HG02852 (cell line): Measurements from ENCODE around the gene GUCY1A1.
A peak's percentile ranks its signal among the peaks of the same experiment; 100 is the strongest.

ENCODE experiments used
- ATAC-seq: cut with Tn5 transposase; IDR thresholded peaks from one replicate; pipeline ENCODE4 v1.9.1; 2021; ENCODE audit warnings: mild to moderate bottlenecking, moderate library complexity; ENCODE audit not compliant: unreplicated experiment

GUCY1A1 gene

GRCh38 chr4:155734065-155734464, 67.4 kb downstream of the GUCY1A1 start:
- no peak for ATAC-seq

DNA sequence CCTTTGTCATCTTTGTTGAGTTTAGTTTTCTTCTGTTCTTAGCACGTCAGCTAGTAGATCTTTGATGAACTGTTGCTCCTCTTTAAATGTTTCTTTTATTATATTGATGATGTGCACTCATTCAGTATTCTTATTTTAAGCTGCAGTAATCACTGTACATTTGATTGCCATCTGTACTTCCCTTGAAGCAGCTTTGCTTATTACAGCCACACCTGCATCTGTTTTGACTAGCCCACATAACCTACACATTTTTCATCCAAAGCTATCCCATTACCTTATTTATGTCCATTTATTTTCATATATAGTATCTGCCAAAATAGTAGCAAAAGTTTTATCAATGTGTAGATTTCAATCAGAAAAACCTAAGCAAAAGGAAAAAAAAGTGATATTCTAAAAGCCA, 68.3 kb downstream of the GUCY1A1 start:
- ATAC-seq, result no peak

- ATAC-seq, result no peak
Measured at GRCh38 chr4:155735496-155735895, 68.8 kb downstream of the GUCY1A1 start.

GRCh38 chr4:155738548-155738947, 71.9 kb downstream of the GUCY1A1 start:
- no peak for ATAC-seq

GRCh38 chr4:155741546-155741945, 74.9 kb downstream of the GUCY1A1 start:
- ATAC-seq, result no peak

DNA sequence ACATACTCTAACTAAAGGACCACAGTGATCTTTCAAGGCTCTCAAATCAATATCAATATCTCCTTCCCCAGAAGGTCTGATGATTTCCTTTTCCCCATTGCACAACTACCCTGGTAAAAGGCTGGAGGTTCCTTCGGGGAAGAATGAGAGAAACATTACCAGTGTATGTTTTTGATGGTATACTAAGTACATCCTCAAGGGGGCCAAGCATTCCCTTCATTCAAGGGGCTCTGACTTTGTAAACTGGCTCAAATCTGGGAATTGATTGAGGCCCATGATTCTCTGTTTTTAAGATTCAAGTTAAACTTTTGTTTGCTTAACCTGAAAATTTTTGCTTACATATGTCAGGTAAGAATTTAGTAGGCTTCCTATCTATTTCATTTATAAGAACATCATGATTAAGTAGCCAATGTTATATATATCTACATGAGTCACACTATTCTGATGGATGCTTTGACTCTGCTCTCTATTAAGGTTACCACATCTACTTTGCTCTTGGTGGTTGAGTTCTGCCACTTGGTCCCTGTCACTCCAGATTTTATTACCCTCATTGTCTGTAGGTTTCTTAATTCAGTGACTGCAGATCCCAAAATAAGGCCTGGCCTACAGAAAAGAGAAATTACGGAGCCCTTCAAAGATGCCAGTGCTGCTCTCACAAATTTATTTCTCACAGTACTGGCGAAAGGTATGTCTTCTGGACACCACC, 75.8 kb downstream of the GUCY1A1 start:
- no peak for ATAC-seq

DNA sequence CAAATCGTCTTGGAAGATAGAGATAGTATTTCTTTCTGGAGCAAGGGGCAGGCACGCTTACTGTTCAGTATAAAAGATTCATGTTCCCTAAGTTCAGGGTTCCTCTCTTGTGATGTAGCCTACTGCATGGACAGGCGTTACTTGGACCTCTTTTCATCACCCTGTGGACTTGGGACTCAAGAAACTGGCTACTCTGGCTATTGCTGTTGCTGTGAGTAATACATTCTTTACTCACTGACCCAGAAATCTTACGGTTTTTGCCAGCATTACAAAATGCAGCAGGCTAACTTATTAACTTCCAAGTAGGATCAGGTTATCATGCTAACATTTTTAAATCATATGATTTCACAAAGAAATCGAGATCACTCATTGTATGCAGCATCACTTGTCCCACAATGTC, 79.3 kb downstream of the GUCY1A1 start:
- no peak for ATAC-seq

GRCh38 chr4:155748039-155748438, 81.4 kb downstream of the GUCY1A1 start:
- ATAC-seq, result no peak

DNA sequence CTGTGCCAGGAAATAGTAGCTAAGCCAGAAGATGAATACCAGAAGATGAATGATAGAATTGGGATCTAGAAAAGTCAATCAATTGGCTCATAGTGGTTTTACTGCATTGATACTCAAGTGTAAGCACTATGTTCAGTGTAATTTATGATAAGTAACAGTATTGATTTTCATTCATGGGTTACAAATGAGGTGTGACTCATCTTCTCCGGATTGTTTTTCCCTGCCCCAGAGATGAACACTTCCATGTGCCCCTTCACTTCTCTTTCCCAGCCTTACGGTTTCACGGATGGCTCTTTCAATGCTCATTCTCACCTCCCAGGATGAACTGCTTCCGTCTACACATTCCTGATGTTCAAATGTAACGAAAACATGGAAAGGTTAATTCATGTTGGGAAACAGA, 82.4 kb downstream of the GUCY1A1 start:
- ATAC-seq, result no peak

GRCh38 chr4:155751569-155751968, 84.9 kb downstream of the GUCY1A1 start:
- ATAC-seq, result no peak

- no peak for ATAC-seq
Measured at GRCh38 chr4:155757745-155758265, 91.2 kb downstream of the GUCY1A1 start.

GRCh38 chr4:155758481-155759371, 92.1 kb downstream of the GUCY1A1 start, which contains the start of gene GUCY1B1:
Gene GUCY1B1, plus strand, starts transcription at chr4:155759021. Its CDS starts 120 bp downstream, at chr4:155759141.
- ATAC-seq, result peak; percentile 96

- ATAC-seq, result no peak
Measured at GRCh38 chr4:155759372-155760252, 93.0 kb downstream of the GUCY1A1 start.

DNA sequence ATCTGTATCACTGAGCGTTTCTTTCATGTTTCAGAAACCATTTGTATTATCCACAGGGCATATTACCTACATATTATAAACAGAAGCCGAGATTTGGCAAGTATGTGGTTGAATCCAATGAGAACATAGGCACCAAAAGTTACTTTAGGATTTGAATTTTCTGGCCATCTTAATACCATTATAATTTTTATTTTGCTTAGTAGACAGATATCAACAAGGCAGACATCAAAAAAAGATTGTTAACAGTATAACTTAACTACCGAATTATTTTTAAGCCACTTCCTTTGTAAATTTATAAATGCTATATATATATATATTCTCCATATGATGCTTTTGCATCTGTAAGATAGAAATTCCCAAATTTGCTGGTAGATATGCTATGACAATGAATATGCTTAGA, 94.4 kb downstream of the GUCY1A1 start:
- no peak for ATAC-seq

DNA sequence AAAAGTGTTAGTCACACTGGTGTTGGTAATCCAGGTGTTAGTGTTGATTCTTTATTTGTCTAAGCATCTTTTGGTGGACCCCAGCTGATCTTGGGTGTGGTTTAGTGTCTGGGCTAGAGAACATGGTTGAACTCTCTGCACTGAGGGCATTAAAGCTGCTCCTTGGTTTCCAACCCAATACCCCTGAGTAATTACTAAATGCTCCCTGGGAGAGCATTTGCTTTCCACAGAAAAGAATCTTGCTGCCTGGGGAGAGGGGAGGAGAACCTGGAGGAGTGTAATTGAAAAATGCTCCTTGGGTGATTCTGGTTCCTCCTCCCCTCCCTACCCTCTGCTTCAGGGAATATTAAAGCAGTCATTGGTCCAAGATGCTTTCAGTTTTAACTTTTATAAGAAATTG, 95.3 kb downstream of the GUCY1A1 start:
- ATAC-seq, result no peak

GRCh38 chr4:155762334-155762733, 95.7 kb downstream of the GUCY1A1 start:
- ATAC-seq, result no peak

GRCh38 chr4:155763551-155763950, 96.9 kb downstream of the GUCY1A1 start:
- no peak for ATAC-seq

DNA sequence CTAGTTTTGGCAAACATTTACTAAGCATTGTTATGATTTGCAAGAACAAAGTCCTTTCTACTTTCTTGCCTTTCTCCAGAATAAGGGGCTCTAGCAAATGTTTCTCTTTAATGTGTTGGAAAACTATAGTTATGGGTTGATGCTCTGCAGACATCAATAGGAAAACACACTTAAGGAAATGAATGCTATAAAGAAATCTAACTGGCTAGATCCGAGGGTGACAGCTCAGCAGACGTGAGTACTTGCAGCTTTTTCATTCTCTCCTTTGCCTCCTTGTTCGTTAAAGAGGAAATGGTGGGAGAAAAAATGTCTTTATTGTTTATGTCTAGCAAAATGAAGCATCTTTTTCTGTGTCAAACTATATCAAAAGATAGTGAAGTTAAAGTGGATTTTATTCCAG, 98.5 kb downstream of the GUCY1A1 start:
- no peak for ATAC-seq

DNA sequence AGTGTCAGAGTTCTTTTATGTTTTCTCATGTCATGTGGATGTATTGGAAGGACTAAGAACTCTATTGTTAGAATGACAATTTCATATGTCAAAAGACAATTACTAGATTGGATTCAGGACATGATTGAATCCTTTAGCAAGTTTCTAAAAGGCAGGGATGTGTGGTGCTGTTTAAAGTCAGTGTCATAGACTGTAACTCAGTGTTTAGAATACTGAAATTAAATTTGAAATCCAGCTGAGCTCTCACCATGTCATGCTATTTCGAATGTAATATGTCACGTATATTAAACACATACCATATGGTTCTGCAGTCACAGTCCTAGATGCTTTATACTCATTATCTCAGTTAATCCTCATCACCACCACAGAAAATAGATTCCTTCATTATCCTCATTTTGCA, 100.0 kb downstream of the GUCY1A1 start:
- no peak for ATAC-seq

DNA sequence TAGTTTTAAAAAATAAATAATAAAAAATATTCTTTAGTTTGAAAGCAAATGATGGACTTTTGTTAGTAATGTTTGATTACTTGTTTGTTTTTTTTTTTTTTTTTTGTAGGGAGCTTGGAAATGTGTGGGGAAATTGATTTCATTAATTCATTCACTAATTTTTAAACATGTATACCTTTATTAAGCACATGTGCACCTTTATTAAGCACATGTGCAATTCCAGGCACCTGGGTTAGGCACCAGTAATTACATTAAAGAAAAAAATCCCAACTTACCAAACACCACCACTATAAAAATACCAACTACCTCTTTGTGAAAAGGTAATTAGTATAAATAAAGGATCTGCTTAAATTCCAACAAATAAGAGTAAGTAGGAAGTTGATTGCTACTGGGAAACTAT, 101.7 kb downstream of the GUCY1A1 start:
- ATAC-seq, result no peak

- ATAC-seq, result peak; percentile 61
Measured at GRCh38 chr4:155769090-155769489, 102.4 kb downstream of the GUCY1A1 start.
